Measurements from ENCODE around the gene EXOSC2.

- no peak for TF ChIP-seq CTCF (conservative IDR thresholded peaks at IDR 0.05 in 1 of 2, IDR thresholded peaks at IDR 0.05 in 1 of 2; ENCODE audit: extremely low read depth in 1 of 2, insufficient read depth in 1 of 2, low read depth in 1 of 2, low read length in 2 of 2)
- no peak for TF ChIP-seq EZH2 (IDR thresholded peaks at IDR 0.05; ENCODE audit: borderline replicate concordance, low read length)
These were observed 9.9 kb downstream of the EXOSC2 start for GRCh38 chr9:130703501-130703900.

Measured in mammary epithelial cell (primary cell).